Liver (tissue), 9 donors: Measurements from ENCODE around the gene CDC45. TPM values are rescaled to one million over a fixed set of nuclear protein-coding genes. Genes with fewer than 3 reads are reported as not detected.

Experiments
- DNase-seq: peaks from one replicate; pipeline ENCODE4 v3.0.0-alpha.2; 2017; ENCODE audit warnings: low spot score
- H3K27ac ChIP-seq, 2 donors: one replicate each; pipeline ENCODE4 v1.7.0; 2013; ENCODE audit warnings: inconsistent platforms in 2 of 2, low read length in 2 of 2, control low read depth in 1 of 2, low read depth in 1 of 2, mild to moderate bottlenecking in 1 of 2
- H3K27me3 ChIP-seq, 4 donors: one replicate each; pipeline versions ENCODE4 v1.6.1 to v1.7.0; 2013; ENCODE audit warnings: low read length in 3 of 4, inconsistent platforms in 1 of 4, mild to moderate bottlenecking in 1 of 4, moderate library complexity in 1 of 4; ENCODE audit not compliant: control insufficient read depth in 4 of 4, insufficient read depth in 4 of 4
- H3K36me3 ChIP-seq, 4 donors: one replicate each; pipeline versions ENCODE4 v1.6.1 to v1.7.0; 2013; ENCODE audit warnings: low read length in 3 of 4, mild to moderate bottlenecking in 3 of 4, low read depth in 1 of 4, moderate library complexity in 1 of 4; ENCODE audit not compliant: control insufficient read depth in 4 of 4, insufficient read depth in 3 of 4
- H3K4me1 ChIP-seq, 4 donors: one replicate each; pipeline versions ENCODE4 v1.6.1 to v1.7.0; 2013; ENCODE audit warnings: low read length in 3 of 4, mild to moderate bottlenecking in 3 of 4, moderate library complexity in 1 of 4; ENCODE audit not compliant: control insufficient read depth in 4 of 4, insufficient read depth in 4 of 4
- H3K4me3 ChIP-seq, 3 donors: one replicate each; pipeline versions ENCODE4 v1.6.1 to v1.7.0; 2013; ENCODE audit warnings: low read length in 3 of 3, control low read depth in 1 of 3, low read depth in 1 of 3, mild to moderate bottlenecking in 1 of 3
- H3K9ac ChIP-seq, 2 donors: one replicate each; pipeline ENCODE4 v1.7.0; 2013; ENCODE audit warnings: low read length in 2 of 2, mild to moderate bottlenecking in 2 of 2, moderate library complexity in 2 of 2, control low read depth in 1 of 2, low read depth in 1 of 2
- H3K9me3 ChIP-seq, 4 donors: one replicate each; pipeline versions ENCODE4 v1.6.1 to v1.7.0; 2013; ENCODE audit warnings: low read length in 3 of 4; ENCODE audit not compliant: control insufficient read depth in 4 of 4
- ATF3 ChIP-seq: IDR thresholded peaks from 2 replicates; pipeline ENCODE4 v1.6.1; 2016; ENCODE audit warnings: antibody characterized with exemption
- EGR1 ChIP-seq, 2 donors: IDR thresholded peaks; 2 replicates each; pipeline ENCODE4 v1.6.1; 2016 to 2018; ENCODE audit warnings: antibody characterized with exemption in 2 of 2, low read depth in 2 of 2
- FOXA1 ChIP-seq: IDR thresholded peaks from 2 replicates; pipeline ENCODE4 v1.6.1; 2016; ENCODE audit warnings: antibody characterized with exemption
- FOXA2 ChIP-seq: IDR thresholded peaks from 2 replicates; pipeline ENCODE4 v1.6.1; 2016; ENCODE audit warnings: antibody characterized with exemption
- GABPA ChIP-seq, 2 donors: IDR thresholded peaks in 1 of 2; conservative IDR thresholded peaks in 1 of 2; 2 replicates each; pipeline ENCODE4 v1.6.1; 2016; ENCODE audit warnings: antibody characterized with exemption in 2 of 2, mild to moderate bottlenecking in 1 of 2, moderate library complexity in 1 of 2
- HNF4A ChIP-seq, 2 donors: conservative IDR thresholded peaks; 2 replicates each; pipeline ENCODE4 v1.6.1; 2016; ENCODE audit warnings: antibody characterized with exemption in 2 of 2, mild to moderate bottlenecking in 2 of 2
- HNF4G ChIP-seq: IDR thresholded peaks from 2 replicates; pipeline ENCODE4 v1.6.1; 2016; ENCODE audit warnings: antibody characterized with exemption
- NR2F2 ChIP-seq: IDR thresholded peaks from 2 replicates; pipeline ENCODE4 v1.6.1; 2016; ENCODE audit warnings: antibody characterized with exemption
- RAD21 ChIP-seq, 2 donors: IDR thresholded peaks; 2 replicates each; pipeline ENCODE4 v1.6.1; 2016; ENCODE audit warnings: antibody characterized with exemption in 2 of 2, mild to moderate bottlenecking in 2 of 2
- RXRA ChIP-seq, 2 donors: IDR thresholded peaks; 2 replicates each; pipeline ENCODE4 v1.6.1; 2017 to 2018; ENCODE audit warnings: antibody characterized with exemption in 2 of 2, mild to moderate bottlenecking in 1 of 2
- SP1 ChIP-seq: IDR thresholded peaks from 2 replicates; pipeline ENCODE4 v1.6.1; 2018; ENCODE audit warnings: antibody characterized with exemption, mild to moderate bottlenecking
- TAF1 ChIP-seq: conservative IDR thresholded peaks from 2 replicates; pipeline ENCODE4 v1.6.1; 2016; ENCODE audit warnings: antibody characterized with exemption, mild to moderate bottlenecking
- YY1 ChIP-seq: IDR thresholded peaks from 2 replicates; pipeline ENCODE4 v1.6.1; 2016; ENCODE audit warnings: antibody characterized with exemption, mild to moderate bottlenecking
- WGBS: extraction: QIAGEN DNeasy Blood & Tissue Kit; methylation state at CpG from one replicate; pipeline ENCODE4 v1.1.7; 2013; 5-methylcytosine and 5-hydroxymethylcytosine counted together
- polyA plus RNA-seq, 2 donors: library from polyadenylated mRNA; stranded (reverse) in 1 of 2; unstranded in 1 of 2; fragments of 200-250 nt in 1 of 2; fragments of >200 nt in 1 of 2; fragmentation: Nextera tagmentation in 1 of 2; extraction: Ambion mirVana in 1 of 2; gene quantifications; one replicate each; pipeline versions ENCODE4 v1.2.1 to v1.2.3, GENCODE V29; 2013 to 2015
- total RNA-seq, 2 donors: library from RNA; depleted of rRNA; stranded (reverse); fragments of >200 nt; gene quantifications; one replicate each; pipeline ENCODE4 v1.2.3, GENCODE V29; 2014
- TF ChIP-seq, protein P1 (sequence below): fragments of 150-350 bp; IDR thresholded peaks from 2 replicates; pipeline ENCODE4 v1.5.1; 2017; ENCODE audit warnings: improper control_type of control experiment, low read depth, low read length; ENCODE audit not compliant: missing input control
- TF ChIP-seq, protein P2 (sequence below): IDR thresholded peaks from 2 replicates; pipeline ENCODE4 v1.6.1; 2016; ENCODE audit warnings: antibody characterized with exemption, mild to moderate bottlenecking
- TF ChIP-seq, protein P3 (sequence below): IDR thresholded peaks from 2 replicates; pipeline ENCODE4 v1.6.1; 2016; ENCODE audit warnings: antibody characterized with exemption
- donor health status: healthy.
- donor health status: healthy.
- donor health status: healthy.
- donor health status: healthy.
- donor health status: healthy.

Gene CDC45
- total and polyA plus RNA-seq, 4 donors = 0.33 to 15.5 (median 0.94) TPM

- DNase-seq = peak; percentile 81
- Histone ChIP-seq H3K36me3 (peaks cover 0 to 7% (median 6%) of the 10 kb centered on the region in 4 donors), H3K4me3 (peak overlapping the region; percentile 36 to 95 (median 81)), H3K9me3 (no peaks in the 10 kb centered on the region), H3K4me1 (peaks cover 0 to 41% (median 30%) of the 10 kb centered on the region in 4 donors), H3K27ac (peak overlapping the region; percentile 78 to 98), H3K9ac (peak overlapping the region; percentile 52 to 97), H3K27me3 (no peaks in the 10 kb centered on the region)
- WGBS = 4% methylated on average over 12 of the region's 12 CpGs
- peak; percentile 69 for TF ChIP-seq TAF1
- TF ChIP-seq GABPA (IDR thresholded peaks at IDR 0.05 in 1 of 2, conservative IDR thresholded peaks at IDR 0.05 in 1 of 2) = peak in 1 of 2 donors; percentile 57
- TF ChIP-seq FOXA1 = no peak
- TF ChIP-seq RXRA (IDR thresholded peaks at IDR 0.05) = peak; percentile 21 to 49
- peak; percentile 24 to 29 for TF ChIP-seq RAD21 (IDR thresholded peaks at IDR 0.05)
- TF ChIP-seq, protein P1, sequence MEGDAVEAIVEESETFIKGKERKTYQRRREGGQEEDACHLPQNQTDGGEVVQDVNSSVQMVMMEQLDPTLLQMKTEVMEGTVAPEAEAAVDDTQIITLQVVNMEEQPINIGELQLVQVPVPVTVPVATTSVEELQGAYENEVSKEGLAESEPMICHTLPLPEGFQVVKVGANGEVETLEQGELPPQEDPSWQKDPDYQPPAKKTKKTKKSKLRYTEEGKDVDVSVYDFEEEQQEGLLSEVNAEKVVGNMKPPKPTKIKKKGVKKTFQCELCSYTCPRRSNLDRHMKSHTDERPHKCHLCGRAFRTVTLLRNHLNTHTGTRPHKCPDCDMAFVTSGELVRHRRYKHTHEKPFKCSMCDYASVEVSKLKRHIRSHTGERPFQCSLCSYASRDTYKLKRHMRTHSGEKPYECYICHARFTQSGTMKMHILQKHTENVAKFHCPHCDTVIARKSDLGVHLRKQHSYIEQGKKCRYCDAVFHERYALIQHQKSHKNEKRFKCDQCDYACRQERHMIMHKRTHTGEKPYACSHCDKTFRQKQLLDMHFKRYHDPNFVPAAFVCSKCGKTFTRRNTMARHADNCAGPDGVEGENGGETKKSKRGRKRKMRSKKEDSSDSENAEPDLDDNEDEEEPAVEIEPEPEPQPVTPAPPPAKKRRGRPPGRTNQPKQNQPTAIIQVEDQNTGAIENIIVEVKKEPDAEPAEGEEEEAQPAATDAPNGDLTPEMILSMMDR = no peak
- peak; percentile 51 for TF ChIP-seq HNF4A (conservative IDR thresholded peaks at IDR 0.05)
- TF ChIP-seq, protein P2, sequence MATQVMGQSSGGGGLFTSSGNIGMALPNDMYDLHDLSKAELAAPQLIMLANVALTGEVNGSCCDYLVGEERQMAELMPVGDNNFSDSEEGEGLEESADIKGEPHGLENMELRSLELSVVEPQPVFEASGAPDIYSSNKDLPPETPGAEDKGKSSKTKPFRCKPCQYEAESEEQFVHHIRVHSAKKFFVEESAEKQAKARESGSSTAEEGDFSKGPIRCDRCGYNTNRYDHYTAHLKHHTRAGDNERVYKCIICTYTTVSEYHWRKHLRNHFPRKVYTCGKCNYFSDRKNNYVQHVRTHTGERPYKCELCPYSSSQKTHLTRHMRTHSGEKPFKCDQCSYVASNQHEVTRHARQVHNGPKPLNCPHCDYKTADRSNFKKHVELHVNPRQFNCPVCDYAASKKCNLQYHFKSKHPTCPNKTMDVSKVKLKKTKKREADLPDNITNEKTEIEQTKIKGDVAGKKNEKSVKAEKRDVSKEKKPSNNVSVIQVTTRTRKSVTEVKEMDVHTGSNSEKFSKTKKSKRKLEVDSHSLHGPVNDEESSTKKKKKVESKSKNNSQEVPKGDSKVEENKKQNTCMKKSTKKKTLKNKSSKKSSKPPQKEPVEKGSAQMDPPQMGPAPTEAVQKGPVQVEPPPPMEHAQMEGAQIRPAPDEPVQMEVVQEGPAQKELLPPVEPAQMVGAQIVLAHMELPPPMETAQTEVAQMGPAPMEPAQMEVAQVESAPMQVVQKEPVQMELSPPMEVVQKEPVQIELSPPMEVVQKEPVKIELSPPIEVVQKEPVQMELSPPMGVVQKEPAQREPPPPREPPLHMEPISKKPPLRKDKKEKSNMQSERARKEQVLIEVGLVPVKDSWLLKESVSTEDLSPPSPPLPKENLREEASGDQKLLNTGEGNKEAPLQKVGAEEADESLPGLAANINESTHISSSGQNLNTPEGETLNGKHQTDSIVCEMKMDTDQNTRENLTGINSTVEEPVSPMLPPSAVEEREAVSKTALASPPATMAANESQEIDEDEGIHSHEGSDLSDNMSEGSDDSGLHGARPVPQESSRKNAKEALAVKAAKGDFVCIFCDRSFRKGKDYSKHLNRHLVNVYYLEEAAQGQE = peak; percentile 49
- peak; percentile 29 for TF ChIP-seq SP1
These were observed 49.5 kb upstream of the CDC45 start for GRCh38 chr22:19429950-19430889.

DNA sequence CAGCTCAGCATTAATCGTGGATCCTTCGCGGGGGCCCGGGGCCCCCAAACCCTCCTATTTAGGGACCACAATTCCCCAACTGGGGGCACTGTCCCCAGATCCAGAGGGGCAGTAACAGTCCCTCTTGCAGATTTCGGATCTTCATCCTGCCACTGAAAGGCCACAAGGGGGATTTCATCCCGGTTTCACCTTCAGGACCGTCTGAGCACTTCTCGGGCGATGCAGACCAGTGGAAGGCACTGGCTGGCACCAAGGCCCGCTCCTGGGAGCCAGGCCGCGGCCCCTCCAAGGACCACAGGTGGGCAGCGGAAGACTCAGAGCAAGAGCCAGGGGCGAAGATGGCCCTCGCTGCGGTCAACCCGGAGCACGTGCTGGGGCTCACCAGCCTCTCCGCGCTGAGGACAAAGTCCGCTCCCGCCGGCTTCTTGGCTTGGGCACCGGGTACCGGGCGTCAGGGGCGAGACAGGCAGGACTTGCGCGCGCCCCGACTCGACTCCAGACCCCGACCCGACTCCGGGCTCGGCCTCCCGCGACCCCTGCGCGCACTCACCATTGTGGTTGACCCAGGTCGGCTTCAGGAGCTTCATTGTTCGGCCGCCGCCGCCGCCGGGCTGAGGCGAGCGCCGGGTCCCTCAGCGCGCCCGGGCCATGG lies 48.7 kb upstream of the CDC45 start:
- peaks cover 3 to 14% (median 10%) of the 10 kb centered on the region in 4 donors for H3K36me3 ChIP-seq
- H3K4me3 ChIP-seq = peak overlapping the region; percentile 36 to 95 (median 81)
- DNase-seq = peak; percentile 64
- no peaks in the 10 kb centered on the region for H3K9me3 ChIP-seq
- no peaks in the 10 kb centered on the region for H3K27me3 ChIP-seq
- H3K9ac ChIP-seq = peak overlapping the region; percentile 52 to 97
- H3K27ac ChIP-seq = peak overlapping the region; percentile 78 to 98
- H3K4me1 ChIP-seq = peaks cover 0 to 41% (median 30%) of the 10 kb centered on the region in 4 donors
- under 1% methylated on average over 53 of the region's 53 CpGs for WGBS
- no peak for TF ChIP-seq RAD21 (IDR thresholded peaks at IDR 0.05)
- TF ChIP-seq, protein P2 = no peak
- peak; percentile 19 for TF ChIP-seq TAF1
- TF ChIP-seq FOXA1 = no peak
- no peak for TF ChIP-seq EGR1 (IDR thresholded peaks at IDR 0.05; ENCODE audit: low read depth in 2 of 2)
- TF ChIP-seq, protein P1 = no peak
- TF ChIP-seq, protein P3, sequence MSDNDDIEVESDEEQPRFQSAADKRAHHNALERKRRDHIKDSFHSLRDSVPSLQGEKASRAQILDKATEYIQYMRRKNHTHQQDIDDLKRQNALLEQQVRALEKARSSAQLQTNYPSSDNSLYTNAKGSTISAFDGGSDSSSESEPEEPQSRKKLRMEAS = peak; percentile 70
- peak; percentile 71 to 72 for TF ChIP-seq HNF4A (conservative IDR thresholded peaks at IDR 0.05)
- TF ChIP-seq YY1 = peak; percentile 21
- TF ChIP-seq SP1 = peak; percentile 39
- TF ChIP-seq ATF3 = no peak
- TF ChIP-seq NR2F2 = no peak
- peak in 1 of 2 donors; percentile 3 for TF ChIP-seq RXRA (IDR thresholded peaks at IDR 0.05)
- no peak for TF ChIP-seq FOXA2
- TF ChIP-seq HNF4G = peak; percentile 65
